HepG2 (cell line): ENCODE data around the gene HLA-B. TPM values are rescaled to one million over a fixed set of nuclear protein-coding genes. Genes with fewer than 3 reads are reported as not detected.

Experiments used
- ATAC-seq: fragments of 200-7000 bp; cut with Tn5 transposase; 3 replicates; pipeline ENCODE4 v1.9.1; 2020; ENCODE audit warnings: mild to moderate bottlenecking, moderate library complexity
- BruUV-seq: library from RNA; stranded (reverse); fragments of 400-500 nt; replicated peaks from 2 replicates; lab custom pipeline; 2021; lab: Mats Ljungman, UMichigan
- CTCF ChIA-PET: fragments of 300-600 bp; formaldehyde crosslinking; extraction: SDS; loops from one replicate; lab custom pipeline; 2021; ENCODE audit warnings: low total read pairs, inconsistent platforms, low intra/inter-chr PET ratio; lab: Yijun Ruan, JAX
- POLR2A ChIA-PET: fragments of 350-600 bp; sonication (Branson Sonifier 250); formaldehyde crosslinking; loops from one replicate; lab custom pipeline; 2020; ENCODE audit warnings: antibody characterized with exemption, inconsistent platforms; lab: Yijun Ruan, JAX
- DNase-seq: peaks from one replicate; pipeline ENCODE4 v3.0.0-alpha.2; 2015; ENCODE audit warnings: low spot score
- FAIRE-seq: peaks from 3 replicates; lab custom pipeline; 2011; peaks lifted over from hg19 to GRCh38; lab: Jason Lieb, UNC
- H2AFZ ChIP-seq: one replicate; pipeline ENCODE4 v1.6.1; 2011; ENCODE audit warnings: low read length, inconsistent platforms
- H3K27ac ChIP-seq: fragments of 300-600 bp; 3 replicates; pipeline ENCODE4 v1.8.0; 2011; ENCODE audit warnings: mixed run types, mild to moderate bottlenecking, mixed read lengths, low read length, inconsistent platforms; ENCODE audit not compliant: insufficient read depth; ENCODE audit errors: extremely low read length
- H3K27me3 ChIP-seq, 2 experiments: fragments of 200-600 bp in 1 of 2; 2 replicates in 1 of 2; 3 replicates in 1 of 2; pipeline versions ENCODE4 v1.6.0 to v1.8.0; 2011; ENCODE audit warnings: low read length in 2 of 2, mild to moderate bottlenecking in 2 of 2, moderate library complexity in 2 of 2, inconsistent platforms in 1 of 2; ENCODE audit not compliant: insufficient read depth in 2 of 2, control insufficient read depth in 1 of 2
- H3K36me3 ChIP-seq, 2 experiments: fragments of 200-600 bp in 1 of 2; replicated peaks in 1 of 2; 2 replicates in 1 of 2; 3 replicates in 1 of 2; pipeline versions ENCODE4 v1.5.1 to v1.8.0; 2011; ENCODE audit warnings: low read length in 2 of 2, inconsistent platforms in 1 of 2; ENCODE audit not compliant: insufficient read depth in 2 of 2, control insufficient read depth in 1 of 2
- H3K4me1 ChIP-seq: 2 replicates; pipeline ENCODE4 v1.5.1; 2012; ENCODE audit warnings: low read length, inconsistent platforms; ENCODE audit not compliant: insufficient read depth
- H3K4me2 ChIP-seq: 2 replicates; pipeline ENCODE4 v1.6.0; 2011; ENCODE audit warnings: low read depth, low read length, inconsistent platforms
- H3K4me3 ChIP-seq, 3 experiments: fragments of 200-600 bp in 1 of 3; sonication (generic), shearing (Covaris generic) in 1 of 3; replicated peaks in 1 of 3; 2 replicates each; pipeline ENCODE4 v1.5.1; 2011 to 2016; ENCODE audit warnings: low read length in 3 of 3, inconsistent platforms in 2 of 3, low read depth in 2 of 3, mild to moderate bottlenecking in 2 of 3, control low read depth in 1 of 3, mixed read lengths in 1 of 3; ENCODE audit not compliant: insufficient read depth in 1 of 3
- H3K79me2 ChIP-seq: one replicate; pipeline ENCODE4 v1.6.1; 2011; ENCODE audit warnings: low read length, inconsistent platforms; ENCODE audit not compliant: insufficient read depth
- H3K9ac ChIP-seq: 2 replicates; pipeline ENCODE4 v1.6.0; 2011; ENCODE audit warnings: mild to moderate bottlenecking, low read depth, low read length, inconsistent platforms; ENCODE audit not compliant: insufficient read depth
- H3K9me3 ChIP-seq: 2 replicates; pipeline ENCODE4 v1.5.1; 2012; ENCODE audit warnings: mild to moderate bottlenecking, low read length
- H4K20me1 ChIP-seq: 2 replicates; pipeline ENCODE4 v1.6.0; 2011; ENCODE audit warnings: inconsistent platforms, mild to moderate bottlenecking, low read length, moderate library complexity; ENCODE audit not compliant: insufficient read depth
- ELF1 ChIP-seq: sonication (generic); formaldehyde crosslinking; IDR thresholded peaks from 2 replicates; pipeline ENCODE4 v1.4.0; 2020; ENCODE audit warnings: missing genetic modification reagents
- GABPA ChIP-seq, 2 experiments: IDR thresholded peaks; 2 replicates each; pipeline ENCODE4 v1.6.1; 2011 to 2016; ENCODE audit warnings: low read depth in 2 of 2, low read length in 1 of 2, missing biosample characterization in 1 of 2, missing genetic modification characterization in 1 of 2
- HCFC1 ChIP-seq: fragments of 150-350 bp; IDR thresholded peaks from 2 replicates; pipeline ENCODE4 v1.6.1; 2014; ENCODE audit warnings: low read depth, low read length
- HDAC6 ChIP-seq: fragments of 200-600 bp; sonication (generic); IDR thresholded peaks from 2 replicates; pipeline ENCODE4 v1.7.0; 2017; ENCODE audit warnings: mild to moderate bottlenecking, antibody characterized with exemption, low read length, low read depth
- HNRNPH1 ChIP-seq: fragments of 200-400 bp; formaldehyde crosslinking; optimal IDR thresholded peaks from 2 replicates; pipeline ENCODE3; 2017; ENCODE audit warnings: mild to moderate bottlenecking, low read depth, low read length
- MED1 ChIP-seq: sonication (generic); formaldehyde crosslinking; IDR thresholded peaks from 2 replicates; pipeline ENCODE4 v1.4.0; 2020; ENCODE audit warnings: missing genetic modification reagents
- MEIS2 ChIP-seq: sonication (generic); formaldehyde crosslinking; IDR thresholded peaks from 2 replicates; pipeline ENCODE4 v1.9.0; 2021; ENCODE audit warnings: mild to moderate bottlenecking, missing genetic modification reagents
- NRL ChIP-seq: sonication (generic); formaldehyde crosslinking; IDR thresholded peaks from 2 replicates; pipeline ENCODE4 v1.5.0; 2020; ENCODE audit warnings: missing genetic modification reagents, mild to moderate bottlenecking, moderate library complexity, borderline replicate concordance
- SIX1 ChIP-seq: sonication (generic); formaldehyde crosslinking; IDR thresholded peaks from 2 replicates; pipeline ENCODE4 v1.4.0; 2020; ENCODE audit warnings: missing genetic modification reagents, borderline replicate concordance
- SP5 ChIP-seq: IDR thresholded peaks from 2 replicates; pipeline ENCODE4 v1.6.1; 2016; ENCODE audit warnings: low read depth, borderline replicate concordance
- U2AF2 ChIP-seq: fragments of 200-400 bp; formaldehyde crosslinking; IDR thresholded peaks from 2 replicates; pipeline ENCODE4 v1.6.1; 2017; ENCODE audit warnings: low read depth, mild to moderate bottlenecking, low read length
- ZNF225 ChIP-seq: sonication (generic); formaldehyde crosslinking; IDR thresholded peaks from 2 replicates; pipeline ENCODE4 v1.4.0; 2020; ENCODE audit warnings: mild to moderate bottlenecking, missing genetic modification reagents
- ZNF430 ChIP-seq: sonication (generic); formaldehyde crosslinking; IDR thresholded peaks from 2 replicates; pipeline ENCODE4 v1.9.0; 2021; ENCODE audit warnings: mild to moderate bottlenecking, missing genetic modification reagents
- ZNF572 ChIP-seq: sonication (generic); formaldehyde crosslinking; IDR thresholded peaks from 2 replicates; pipeline ENCODE4 v1.5.1; 2020; ENCODE audit warnings: mild to moderate bottlenecking, missing genetic modification reagents
- ZNF780A ChIP-seq: sonication (generic); formaldehyde crosslinking; IDR thresholded peaks from 2 replicates; pipeline ENCODE4 v1.8.0; 2022; ENCODE audit warnings: mild to moderate bottlenecking, missing genetic modification reagents, moderate library complexity
- ZSCAN22 ChIP-seq: sonication (generic); formaldehyde crosslinking; IDR thresholded peaks from 2 replicates; pipeline ENCODE4 v1.4.0; 2020; ENCODE audit warnings: mild to moderate bottlenecking, missing genetic modification reagents
- WGBS: methylation state at CpG from one replicate; pipeline ENCODE4 v1.1.6; 2017; ENCODE audit warnings: low lambda C conversion rate; 5-methylcytosine and 5-hydroxymethylcytosine counted together
- in situ Hi-C: cut with HindIII; loops from 2 replicates; pipeline ENCODE4 v1.10.0; 2017; ENCODE audit warnings: low pct_unique_long_range_greater_than_20kb; ENCODE audit not compliant: extremely low pct_ligation_motif_present
- intact Hi-C: fragments of 100-400 bp; cut with micrococcal nuclease; formaldehyde crosslinking; loops from one replicate; pipeline ENCODE4 v1.10.0; 2022; ENCODE audit not compliant: unreplicated experiment
- polyA plus RNA-seq, 8 experiments: library from polyadenylated mRNA; depleted of rRNA in 3 of 8; stranded (reverse) in 7 of 8; unstranded in 1 of 8; fragments of >200 nt; fragmentation: Illumina TruSeq in 4 of 8; extraction: Trizol in 4 of 8; gene quantifications; 2 replicates each; pipeline versions ENCODE4 v1.2.1 to v1.2.3, GENCODE V29; 2011 to 2016; ENCODE audit warnings: low read depth in 4 of 8, missing spikeins in 1 of 8, mixed read lengths in 1 of 8; ENCODE audit not compliant: insufficient read depth in 1 of 8
- total RNA-seq, 5 experiments: library from RNA; depleted of rRNA; stranded (reverse); fragments of >200 nt; fragmentation: Illumina TruSeq; extraction: Trizol; gene quantifications; 2 replicates each; pipeline ENCODE4 v1.2.3, GENCODE V29; 2016; ENCODE audit warnings: low read depth in 1 of 5
- TF ChIP-seq, protein P1 (sequence below): sonication (generic); formaldehyde crosslinking; conservative IDR thresholded peaks from 2 replicates; pipeline ENCODE4 v1.4.0; 2020; ENCODE audit warnings: mild to moderate bottlenecking, missing genetic modification reagents, moderate library complexity
- TF ChIP-seq, protein P2 (sequence below): sonication (generic); formaldehyde crosslinking; IDR thresholded peaks from 2 replicates; pipeline ENCODE4 v1.5.1; 2020; ENCODE audit warnings: mild to moderate bottlenecking, missing genetic modification reagents

The HLA-B gene
- total and polyA plus RNA-seq, 2 of the 13 experiments (the other 11 are each of a cell fraction or from before 2014, with no cell fraction given): 35.3 to 88.9 TPM

DNA sequence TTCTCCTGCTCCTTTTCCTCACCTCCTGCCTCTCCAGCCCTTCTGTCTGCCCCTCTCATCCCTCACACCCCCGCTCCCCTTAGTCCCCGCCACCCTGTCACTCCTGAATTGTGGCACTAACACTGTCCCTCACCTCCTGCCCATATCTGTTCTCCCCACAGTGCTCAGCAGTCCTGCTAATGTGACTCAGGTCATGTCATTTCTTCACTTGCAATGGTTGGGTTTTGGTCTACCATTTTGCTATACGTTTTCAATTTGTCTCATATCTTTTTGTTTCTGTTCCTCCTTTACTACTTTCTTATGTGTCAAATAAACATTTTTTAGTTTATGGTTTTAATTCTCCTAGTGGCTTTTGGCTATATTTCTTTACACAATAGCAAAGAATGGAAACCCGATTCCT, 1.3 kb upstream of the HLA-B start (continued):
- TF ChIP-seq ELF1 (CRISPR knock-in tag) (no peak), ZSCAN22 (no peak), HDAC6 (no peak), ZNF225 (CRISPR knock-in tag) (no peak)

DNA sequence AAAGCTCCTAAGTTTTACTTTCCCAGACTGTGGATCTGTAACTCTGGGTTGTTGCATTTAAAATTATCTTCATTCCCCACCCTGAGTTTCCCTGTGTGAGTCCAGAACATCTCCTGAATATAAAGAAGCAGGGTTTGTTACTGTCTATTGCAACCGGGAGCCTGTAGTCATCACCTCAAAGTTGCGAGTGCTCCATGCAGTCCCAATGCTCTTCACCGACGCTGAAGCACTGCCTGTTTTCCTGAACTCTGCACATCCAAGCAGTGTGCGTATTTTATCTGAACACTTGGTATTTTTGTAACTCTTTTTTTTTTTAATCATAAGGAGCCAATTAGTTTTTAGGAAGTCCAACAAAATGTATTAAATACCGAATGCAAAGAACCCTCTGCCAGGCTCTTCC, 907 bp upstream of the HLA-B start:
- Histone ChIP-seq H3K4me1 (no peaks in the 10 kb centered on the region), H4K20me1 (no peaks in the 10 kb centered on the region), H3K27me3 (peaks cover 0 to 28% of the 10 kb centered on the region in 2 experiments; a peak in 2 of 5 replicates), H3K4me2 (no peak overlapping the region), H3K9me3 (no peaks in the 10 kb centered on the region), H3K4me3 (no peak overlapping the region), H3K9ac (no peak overlapping the region), H3K27ac (no peak overlapping the region), H3K36me3 (no peaks in the 10 kb centered on the region), H2AFZ (no peak overlapping the region), H3K79me2 (no peaks in the 10 kb centered on the region)
- 3% methylated on average over 6 of the region's 6 CpGs for WGBS
- BruUV-seq: no TSS peak
- no peak for TF ChIP-seq MED1 (CRISPR knock-in tag)
- no peak for TF ChIP-seq SP5 (CRISPR knock-in tag)
- no peak for TF ChIP-seq SIX1 (CRISPR knock-in tag)
- TF ChIP-seq MEIS2 (CRISPR knock-in tag): no peak
- no peak for TF ChIP-seq HCFC1
- TF ChIP-seq, protein P1, sequence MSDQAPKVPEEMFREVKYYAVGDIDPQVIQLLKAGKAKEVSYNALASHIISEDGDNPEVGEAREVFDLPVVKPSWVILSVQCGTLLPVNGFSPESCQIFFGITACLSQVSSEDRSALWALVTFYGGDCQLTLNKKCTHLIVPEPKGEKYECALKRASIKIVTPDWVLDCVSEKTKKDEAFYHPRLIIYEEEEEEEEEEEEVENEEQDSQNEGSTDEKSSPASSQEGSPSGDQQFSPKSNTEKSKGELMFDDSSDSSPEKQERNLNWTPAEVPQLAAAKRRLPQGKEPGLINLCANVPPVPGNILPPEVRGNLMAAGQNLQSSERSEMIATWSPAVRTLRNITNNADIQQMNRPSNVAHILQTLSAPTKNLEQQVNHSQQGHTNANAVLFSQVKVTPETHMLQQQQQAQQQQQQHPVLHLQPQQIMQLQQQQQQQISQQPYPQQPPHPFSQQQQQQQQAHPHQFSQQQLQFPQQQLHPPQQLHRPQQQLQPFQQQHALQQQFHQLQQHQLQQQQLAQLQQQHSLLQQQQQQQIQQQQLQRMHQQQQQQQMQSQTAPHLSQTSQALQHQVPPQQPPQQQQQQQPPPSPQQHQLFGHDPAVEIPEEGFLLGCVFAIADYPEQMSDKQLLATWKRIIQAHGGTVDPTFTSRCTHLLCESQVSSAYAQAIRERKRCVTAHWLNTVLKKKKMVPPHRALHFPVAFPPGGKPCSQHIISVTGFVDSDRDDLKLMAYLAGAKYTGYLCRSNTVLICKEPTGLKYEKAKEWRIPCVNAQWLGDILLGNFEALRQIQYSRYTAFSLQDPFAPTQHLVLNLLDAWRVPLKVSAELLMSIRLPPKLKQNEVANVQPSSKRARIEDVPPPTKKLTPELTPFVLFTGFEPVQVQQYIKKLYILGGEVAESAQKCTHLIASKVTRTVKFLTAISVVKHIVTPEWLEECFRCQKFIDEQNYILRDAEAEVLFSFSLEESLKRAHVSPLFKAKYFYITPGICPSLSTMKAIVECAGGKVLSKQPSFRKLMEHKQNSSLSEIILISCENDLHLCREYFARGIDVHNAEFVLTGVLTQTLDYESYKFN (CRISPR knock-in tag): no peak
- TF ChIP-seq U2AF2: no peak
- TF ChIP-seq GABPA (IDR thresholded peaks at IDR 0.05; ENCODE audit: low read depth, low read length): no peak
- no peak for TF ChIP-seq GABPA (CRISPR knock-in tag; IDR thresholded peaks at IDR 0.05; ENCODE audit: low read depth)
- TF ChIP-seq NRL (CRISPR knock-in tag): no peak
- no peak for TF ChIP-seq ZNF430 (CRISPR knock-in tag)
- TF ChIP-seq, protein P2, sequence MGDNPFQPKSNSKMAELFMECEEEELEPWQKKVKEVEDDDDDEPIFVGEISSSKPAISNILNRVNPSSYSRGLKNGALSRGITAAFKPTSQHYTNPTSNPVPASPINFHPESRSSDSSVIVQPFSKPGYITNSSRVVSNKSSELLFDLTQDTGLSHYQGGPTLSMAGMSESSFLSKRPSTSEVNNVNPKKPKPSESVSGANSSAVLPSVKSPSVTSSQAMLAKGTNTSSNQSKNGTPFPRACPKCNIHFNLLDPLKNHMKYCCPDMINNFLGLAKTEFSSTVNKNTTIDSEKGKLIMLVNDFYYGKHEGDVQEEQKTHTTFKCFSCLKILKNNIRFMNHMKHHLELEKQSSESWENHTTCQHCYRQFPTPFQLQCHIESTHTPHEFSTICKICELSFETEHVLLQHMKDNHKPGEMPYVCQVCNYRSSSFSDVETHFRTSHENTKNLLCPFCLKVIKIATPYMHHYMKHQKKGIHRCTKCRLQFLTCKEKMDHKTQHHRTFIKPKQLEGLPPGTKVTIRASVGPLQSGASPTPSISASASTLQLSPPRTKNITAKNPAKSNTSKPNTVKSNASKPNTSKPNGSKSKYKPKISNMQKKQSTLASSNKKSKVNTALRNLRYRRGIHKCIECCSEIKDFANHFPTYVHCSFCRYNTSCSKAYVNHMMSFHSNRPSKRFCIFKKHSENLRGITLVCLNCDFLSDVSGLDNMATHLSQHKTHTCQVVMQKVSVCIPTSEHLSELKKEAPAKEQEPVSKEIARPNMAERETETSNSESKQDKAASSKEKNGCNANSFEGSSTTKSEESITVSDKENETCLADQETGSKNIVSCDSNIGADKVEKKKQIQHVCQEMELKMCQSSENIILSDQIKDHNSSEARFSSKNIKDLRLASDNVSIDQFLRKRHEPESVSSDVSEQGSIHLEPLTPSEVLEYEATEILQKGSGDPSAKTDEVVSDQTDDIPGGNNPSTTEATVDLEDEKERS (CRISPR knock-in tag): no peak
- no peak for TF ChIP-seq ZNF780A (CRISPR knock-in tag)
- no peak for TF ChIP-seq HNRNPH1
- TF ChIP-seq ZNF572 (CRISPR knock-in tag): no peak
- ATAC-seq: no peak
- FAIRE-seq: no peak
- in situ Hi-C loops (loop anchor here (25.0 kb wide), 1 partner anchor 1471 kb away; no protein-coding TSS in a partner anchor), intact Hi-C loops (no loop called here)
- DNase-seq: no peak
- CTCF ChIA-PET: no interaction called here
- POLR2A ChIA-PET: no interaction called here
